A549 (cell line): ENCODE results near the gene OR10H2.

ENCODE experiments used
- TF ChIP-seq, protein P1 (sequence below): IDR thresholded peaks from 2 replicates; pipeline ENCODE4 v1.6.1; 2012; ENCODE audit warnings: low read depth, borderline replicate concordance
- TF ChIP-seq, protein P2 (sequence below): IDR thresholded peaks from 2 replicates; pipeline ENCODE4 v1.6.1; 2012

DNA sequence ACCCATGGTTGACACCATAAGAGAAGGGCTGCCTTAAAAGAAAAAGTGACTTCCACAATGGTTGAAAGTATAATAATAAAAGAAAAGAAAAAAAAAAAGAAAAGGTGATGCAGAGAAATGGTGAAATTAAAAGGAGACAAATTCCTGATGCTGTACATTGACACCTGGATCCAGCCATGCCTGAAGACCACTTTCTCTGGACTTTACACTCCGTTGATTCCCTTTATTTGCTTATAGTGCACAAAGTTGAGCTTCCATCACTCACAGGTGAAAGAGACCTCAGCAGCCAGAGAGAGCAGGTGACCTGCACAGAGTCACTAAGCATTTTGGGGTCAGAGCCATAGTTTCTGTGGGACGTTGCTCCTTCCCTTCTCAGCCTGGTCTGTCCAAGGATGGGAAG is 47.4 kb downstream of the OR10H2 start:
- TF ChIP-seq, protein P1, sequence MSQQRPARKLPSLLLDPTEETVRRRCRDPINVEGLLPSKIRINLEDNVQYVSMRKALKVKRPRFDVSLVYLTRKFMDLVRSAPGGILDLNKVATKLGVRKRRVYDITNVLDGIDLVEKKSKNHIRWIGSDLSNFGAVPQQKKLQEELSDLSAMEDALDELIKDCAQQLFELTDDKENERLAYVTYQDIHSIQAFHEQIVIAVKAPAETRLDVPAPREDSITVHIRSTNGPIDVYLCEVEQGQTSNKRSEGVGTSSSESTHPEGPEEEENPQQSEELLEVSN, result no peak
- TF ChIP-seq, protein P2, sequence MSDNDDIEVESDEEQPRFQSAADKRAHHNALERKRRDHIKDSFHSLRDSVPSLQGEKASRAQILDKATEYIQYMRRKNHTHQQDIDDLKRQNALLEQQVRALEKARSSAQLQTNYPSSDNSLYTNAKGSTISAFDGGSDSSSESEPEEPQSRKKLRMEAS, result no peak
